Measurements from ENCODE around the gene SUSD3. TPM values are rescaled to one million over a fixed set of nuclear protein-coding genes. Genes with fewer than 3 reads are reported as not detected.
A peak's percentile ranks its signal among the peaks of the same experiment; 100 is the strongest.

The SUSD3 gene
- total and polyA plus RNA-seq, 11 donors, result 0.29 to 5.2 (median 0.53) TPM; not detected in 3

- H3K36me3 ChIP-seq, result no peaks in the 10 kb centered on the region
- peak overlapping the region; percentile 74 to 98 (median 92) for H3K27ac ChIP-seq
- 16 to 23% (median 19%) methylated on average over 13 to 16 of the region's 16 CpGs for whole genome bisulfite sequencing, 4 donors
- peaks cover 0 to 3% (median 0%) of the 10 kb centered on the region in 12 donors for H3K9me3 ChIP-seq
- peaks cover 15 to 67% (median 54%) of the 10 kb centered on the region in 12 donors for H3K4me1 ChIP-seq
- ATAC-seq (no peak), DNase-seq (peak in 2 of 5 donors; percentile 1 to 33)
- TF ChIP-seq POLR2A (IDR thresholded peaks at IDR 0.05), result no peak
- TF ChIP-seq CTCF (IDR thresholded peaks at IDR 0.05), result no peak
- H3K4me3 ChIP-seq, result peak overlapping the region; percentile 51 to 100 (median 94)
- H3K27me3 ChIP-seq, result no peaks in the 10 kb centered on the region
- intact Hi-C loops (cut with DNase I), result loop anchor here in 5 of 10 donors (5.0 to 10.0 kb wide), 5 partner anchors 35 to 468 kb away; partner anchors contain the start of genes FAM120A (in 2 of the 5), FAM120AOS (in 2 of the 5) and NINJ1 (in 2 of the 5)
These were observed 38.4 kb downstream of the SUSD3 start for GRCh38 chr9:93096811-93097382.

GRCh38 chr9:93097511-93098201, 39.2 kb downstream of the SUSD3 start:
- H3K36me3 ChIP-seq, result no peaks in the 10 kb centered on the region
- intact Hi-C loops (cut with DNase I), result loop anchor here in 5 of 10 donors (5.0 to 10.0 kb wide), 5 partner anchors 35 to 467 kb away; partner anchors contain the start of genes FAM120A (in 2 of the 5), FAM120AOS (in 2 of the 5) and NINJ1 (in 2 of the 5)
- no peak for ATAC-seq
- H3K9me3 ChIP-seq, result no peaks in the 10 kb centered on the region
- WGBS, 4 donors, result 78 to 94% (median 82%) methylated on average over 9 to 11 of the region's 11 CpGs
- peaks cover 15 to 68% (median 53%) of the 10 kb centered on the region in 12 donors for H3K4me1 ChIP-seq
- H3K27me3 ChIP-seq, result no peaks in the 10 kb centered on the region
- H3K27ac ChIP-seq, result peak overlapping the region in 11 of 12 donors; percentile 28 to 98 (median 89)
- TF ChIP-seq POLR2A (IDR thresholded peaks at IDR 0.05), result no peak
- no peak for TF ChIP-seq CTCF (IDR thresholded peaks at IDR 0.05)
- peak in 2 of 5 donors; percentile 30 to 63 for DNase-seq
- peak overlapping the region in 7 of 12 donors; percentile 70 to 100 (median 98) for H3K4me3 ChIP-seq

- peaks cover 15 to 61% (median 48%) of the 10 kb centered on the region in 12 donors for H3K4me1 ChIP-seq
- peak in 3 of 4 donors; percentile 39 to 41 (median 41) for ATAC-seq
- 34 to 54% (median 41%) methylated on average over 15 of the region's 15 CpGs for WGBS, 4 donors
- intact Hi-C loops (cut with DNase I), result loop anchor here in 5 of 10 donors (5.0 to 10.0 kb wide), 5 partner anchors 34 to 466 kb away; partner anchors contain the start of genes FAM120A (in 2 of the 5), FAM120AOS (in 2 of the 5) and NINJ1 (in 2 of the 5)
- peaks cover 0 to under 1% (median 0%) of the 10 kb centered on the region in 12 donors for H3K9me3 ChIP-seq
- no peaks in the 10 kb centered on the region for H3K36me3 ChIP-seq
- H3K4me3 ChIP-seq, result peak overlapping the region in 6 of 12 donors; percentile 3 to 99 (median 18)
- peak in 1 of 2 donors; percentile 13 for TF ChIP-seq POLR2A (IDR thresholded peaks at IDR 0.05)
- TF ChIP-seq CTCF (IDR thresholded peaks at IDR 0.05), result no peak
- H3K27me3 ChIP-seq, result no peaks in the 10 kb centered on the region
- DNase-seq, result peak; percentile 72 to 94 (median 89)
- peak overlapping the region in 11 of 12 donors; percentile 28 to 98 (median 53) for H3K27ac ChIP-seq
These were observed 39.9 kb downstream of the SUSD3 start for GRCh38 chr9:93098236-93098946.
